ENCODE results near the gene C1QA.

Gene C1QA

GRCh38 chr1:22680726-22681125 is 44.3 kb downstream of the C1QA start:
- no peak overlapping the region for H3K4me3 ChIP-seq (ENCODE audit: low read depth, low read length)
- DNase-seq (ENCODE audit: low read depth): no peak
- TF ChIP-seq CTCF (IDR thresholded peaks at IDR 0.05; ENCODE audit: low read depth, low read length): no peak
- TF ChIP-seq POLR2A (IDR thresholded peaks at IDR 0.05; ENCODE audit: extremely low read depth, insufficient read length): no peak
- TF ChIP-seq MYC (IDR thresholded peaks at IDR 0.05; ENCODE audit: low read depth, low read length): no peak
- no peak for TF ChIP-seq MAX (IDR thresholded peaks at IDR 0.05; ENCODE audit: low read depth, low read length)

GRCh38 chr1:22681556-22682276 is 45.3 kb downstream of the C1QA start:
- DNase-seq (ENCODE audit: low read depth): no peak
- TF ChIP-seq MAX (IDR thresholded peaks at IDR 0.05; ENCODE audit: low read depth, low read length): no peak
- TF ChIP-seq MYC (IDR thresholded peaks at IDR 0.05; ENCODE audit: low read depth, low read length): no peak
- TF ChIP-seq CTCF (IDR thresholded peaks at IDR 0.05; ENCODE audit: low read depth, low read length): no peak
- TF ChIP-seq POLR2A (IDR thresholded peaks at IDR 0.05; ENCODE audit: extremely low read depth, insufficient read length): no peak
- no peak overlapping the region for H3K4me3 ChIP-seq (ENCODE audit: low read depth, low read length)

GRCh38 chr1:22683547-22683946 is 47.1 kb downstream of the C1QA start:
- TF ChIP-seq MAX (IDR thresholded peaks at IDR 0.05; ENCODE audit: low read depth, low read length): no peak
- no peak for TF ChIP-seq POLR2A (IDR thresholded peaks at IDR 0.05; ENCODE audit: extremely low read depth, insufficient read length)
- no peak for TF ChIP-seq MYC (IDR thresholded peaks at IDR 0.05; ENCODE audit: low read depth, low read length)
- TF ChIP-seq CTCF (IDR thresholded peaks at IDR 0.05; ENCODE audit: low read depth, low read length): no peak
- DNase-seq (ENCODE audit: low read depth): no peak
- no peak overlapping the region for H3K4me3 ChIP-seq (ENCODE audit: low read depth, low read length)

- DNase-seq (ENCODE audit: low read depth): no peak
- no peak overlapping the region for H3K4me3 ChIP-seq (ENCODE audit: low read depth, low read length)
- TF ChIP-seq CTCF (IDR thresholded peaks at IDR 0.05; ENCODE audit: low read depth, low read length) (no peak), POLR2A (IDR thresholded peaks at IDR 0.05; ENCODE audit: extremely low read depth, insufficient read length) (no peak), MYC (IDR thresholded peaks at IDR 0.05; ENCODE audit: low read depth, low read length) (no peak), MAX (IDR thresholded peaks at IDR 0.05; ENCODE audit: low read depth, low read length) (no peak)
Observed at GRCh38 chr1:22685591-22686059, 49.2 kb downstream of the C1QA start.

GRCh38 chr1:22687191-22687590 is 50.8 kb downstream of the C1QA start:
- no peak for DNase-seq (ENCODE audit: low read depth)
- no peak overlapping the region for H3K4me3 ChIP-seq (ENCODE audit: low read depth, low read length)
- no peak for TF ChIP-seq MYC (IDR thresholded peaks at IDR 0.05; ENCODE audit: low read depth, low read length)
- no peak for TF ChIP-seq CTCF (IDR thresholded peaks at IDR 0.05; ENCODE audit: low read depth, low read length)

Data from NB4 (cell line).